Hepatocyte (in vitro differentiated cells): ENCODE measurements around the gene HSD11B1L.

ENCODE experiments used
- EZH2 ChIP-seq: fragments of 200-600 bp; sonication (generic); IDR thresholded peaks from 2 replicates; pipeline ENCODE4 v1.6.1; 2016; ENCODE audit warnings: antibody characterized with exemption, mild to moderate bottlenecking, borderline replicate concordance
- TF ChIP-seq, protein P1 (sequence below): fragments of 200-600 bp; sonication (generic); IDR thresholded peaks from 2 replicates; pipeline ENCODE4 v1.5.1; 2016; ENCODE audit warnings: antibody characterized with exemption, mild to moderate bottlenecking; ENCODE audit not compliant: poor library complexity

DNA sequence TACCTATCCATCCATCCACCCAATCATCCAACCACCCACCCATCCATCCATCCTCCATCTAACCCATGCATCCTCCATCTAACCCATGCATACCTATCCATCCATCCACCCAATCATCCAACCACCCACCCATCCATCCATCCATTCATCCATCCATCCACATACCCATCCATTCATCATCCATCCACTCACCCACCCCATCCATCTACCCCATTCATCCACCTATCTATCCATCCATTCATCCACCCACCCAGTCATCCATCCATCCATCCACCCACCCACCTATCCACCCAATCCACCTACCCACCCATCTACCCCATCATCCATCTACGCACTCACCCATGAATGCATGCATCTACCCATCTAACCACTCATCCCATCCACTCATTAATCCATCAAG is 7.1 kb upstream of the HSD11B1L start:
- TF ChIP-seq, protein P1, sequence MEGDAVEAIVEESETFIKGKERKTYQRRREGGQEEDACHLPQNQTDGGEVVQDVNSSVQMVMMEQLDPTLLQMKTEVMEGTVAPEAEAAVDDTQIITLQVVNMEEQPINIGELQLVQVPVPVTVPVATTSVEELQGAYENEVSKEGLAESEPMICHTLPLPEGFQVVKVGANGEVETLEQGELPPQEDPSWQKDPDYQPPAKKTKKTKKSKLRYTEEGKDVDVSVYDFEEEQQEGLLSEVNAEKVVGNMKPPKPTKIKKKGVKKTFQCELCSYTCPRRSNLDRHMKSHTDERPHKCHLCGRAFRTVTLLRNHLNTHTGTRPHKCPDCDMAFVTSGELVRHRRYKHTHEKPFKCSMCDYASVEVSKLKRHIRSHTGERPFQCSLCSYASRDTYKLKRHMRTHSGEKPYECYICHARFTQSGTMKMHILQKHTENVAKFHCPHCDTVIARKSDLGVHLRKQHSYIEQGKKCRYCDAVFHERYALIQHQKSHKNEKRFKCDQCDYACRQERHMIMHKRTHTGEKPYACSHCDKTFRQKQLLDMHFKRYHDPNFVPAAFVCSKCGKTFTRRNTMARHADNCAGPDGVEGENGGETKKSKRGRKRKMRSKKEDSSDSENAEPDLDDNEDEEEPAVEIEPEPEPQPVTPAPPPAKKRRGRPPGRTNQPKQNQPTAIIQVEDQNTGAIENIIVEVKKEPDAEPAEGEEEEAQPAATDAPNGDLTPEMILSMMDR = no peak
- no peak for TF ChIP-seq EZH2
